Fibroblast of peridontal ligament (primary cell): ENCODE results near the gene ADCY1.

Experiments used
- DNase-seq: peaks from one replicate; pipeline ENCODE4 v3.0.0-alpha.2; 2010; ENCODE audit errors: extremely low read depth

The ADCY1 gene

GRCh38 chr7:45578022-45578421 lies 3.9 kb downstream of the ADCY1 start:
- no peak for DNase-seq

- DNase-seq: no peak
These were observed 4.3 kb downstream of the ADCY1 start for GRCh38 chr7:45578467-45578866.

GRCh38 chr7:45579391-45579801 lies 5.2 kb downstream of the ADCY1 start:
- no peak for DNase-seq

- DNase-seq: no peak
These were observed 6.1 kb downstream of the ADCY1 start for GRCh38 chr7:45580053-45580872.

GRCh38 chr7:45581271-45581780 lies 7.2 kb downstream of the ADCY1 start:
- DNase-seq: no peak

DNA sequence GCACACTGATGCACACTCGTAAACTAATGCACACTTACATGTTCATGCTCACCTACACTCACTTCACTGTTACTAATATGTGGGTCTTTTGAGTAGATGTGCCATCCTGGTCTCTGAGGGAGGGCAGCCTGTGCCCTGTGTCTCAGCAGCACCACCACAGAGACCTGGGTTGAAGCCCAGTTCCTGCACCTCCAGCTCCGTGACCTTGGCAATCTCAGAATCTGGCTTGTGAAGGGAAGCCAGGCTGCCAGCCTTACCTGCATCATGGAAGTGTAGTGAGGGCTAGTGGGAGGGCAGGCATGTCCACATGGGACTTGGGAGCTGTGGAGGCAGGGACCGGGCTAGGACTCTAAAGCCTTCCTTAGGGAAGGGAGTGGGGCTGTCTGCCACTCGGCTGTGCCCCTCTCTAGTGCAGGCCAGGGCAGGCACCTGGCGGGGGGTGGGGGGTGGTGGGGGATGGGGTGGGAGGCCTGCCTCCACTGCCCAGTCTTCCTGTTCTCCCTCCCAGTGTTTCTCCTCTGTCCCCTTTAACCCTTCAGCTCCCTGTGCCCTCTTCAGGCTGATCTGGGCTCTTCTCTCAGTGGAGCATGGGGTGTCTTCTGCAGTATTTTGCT lies 8.1 kb downstream of the ADCY1 start:
- no peak for DNase-seq

- no peak for DNase-seq
These were observed 8.7 kb downstream of the ADCY1 start for GRCh38 chr7:45582868-45583277.

- DNase-seq: no peak
These were observed 9.1 kb downstream of the ADCY1 start for GRCh38 chr7:45583296-45583695.

DNA sequence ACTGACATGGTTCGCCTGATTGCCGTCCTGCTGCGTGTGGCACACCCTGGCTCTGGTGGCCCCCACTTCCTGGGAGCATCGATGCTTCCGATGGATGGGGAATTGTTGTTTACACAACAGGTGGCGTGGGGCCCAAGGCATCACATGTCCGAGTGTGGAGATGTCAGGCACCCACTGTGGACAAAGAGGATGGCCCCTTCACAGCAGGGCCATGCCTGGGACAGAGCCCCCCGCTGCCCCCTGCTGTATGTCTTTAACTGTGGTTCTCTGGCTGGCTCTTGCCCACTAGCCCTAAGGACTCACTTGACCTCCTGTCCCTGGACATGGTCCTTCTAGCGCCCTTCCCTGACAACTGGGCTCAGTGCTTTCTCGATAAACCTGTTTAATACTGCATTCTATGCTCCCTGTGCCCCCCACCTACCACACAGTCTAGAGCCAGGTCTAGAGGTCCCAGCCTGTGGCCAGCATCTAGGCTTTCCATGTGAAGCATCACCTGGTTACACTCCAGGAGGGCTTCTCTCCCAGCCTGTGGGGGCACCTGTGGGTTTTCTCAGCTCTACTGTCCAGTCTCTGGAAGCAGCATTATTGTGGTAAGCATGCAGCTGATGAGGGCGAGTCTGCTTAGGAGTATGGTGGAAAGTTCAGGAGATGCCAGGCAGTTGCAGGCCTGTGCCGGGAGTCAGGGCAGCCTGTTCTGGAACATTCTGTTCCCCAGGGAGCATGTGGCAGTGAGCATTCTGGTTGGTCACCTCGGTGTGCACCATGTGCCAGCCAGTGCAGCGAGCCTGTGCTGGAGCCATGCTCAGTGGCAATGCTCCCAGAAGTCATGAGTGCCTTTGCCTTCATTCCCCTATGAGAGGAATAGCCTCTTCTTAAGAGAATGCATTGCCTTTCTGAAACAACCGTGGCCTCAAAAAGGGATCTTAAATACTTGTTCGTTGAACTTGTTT lies 10.4 kb downstream of the ADCY1 start:
- DNase-seq: no peak

DNA sequence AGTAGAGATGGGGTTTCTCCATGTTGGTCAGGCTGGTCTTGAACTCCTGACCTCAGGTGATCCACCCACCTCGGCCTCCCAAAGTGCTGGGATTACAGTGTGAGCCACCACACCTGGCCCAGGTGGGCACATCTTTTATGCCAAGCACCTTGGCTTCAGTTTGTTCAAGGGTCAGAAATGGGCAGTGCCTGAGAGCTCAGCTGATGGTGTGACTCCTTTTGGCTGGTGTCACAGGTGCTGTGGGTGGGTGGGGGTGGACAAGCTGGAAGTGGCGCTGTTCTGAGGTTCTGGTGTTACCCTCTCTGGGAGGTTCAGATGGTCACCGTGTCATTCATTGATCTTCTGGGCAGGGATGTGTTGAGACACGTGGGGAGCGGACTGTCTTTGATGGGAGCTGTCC lies 11.5 kb downstream of the ADCY1 start:
- no peak for DNase-seq

- no peak for DNase-seq
These were observed 12.7 kb downstream of the ADCY1 start for GRCh38 chr7:45586542-45587520.

DNA sequence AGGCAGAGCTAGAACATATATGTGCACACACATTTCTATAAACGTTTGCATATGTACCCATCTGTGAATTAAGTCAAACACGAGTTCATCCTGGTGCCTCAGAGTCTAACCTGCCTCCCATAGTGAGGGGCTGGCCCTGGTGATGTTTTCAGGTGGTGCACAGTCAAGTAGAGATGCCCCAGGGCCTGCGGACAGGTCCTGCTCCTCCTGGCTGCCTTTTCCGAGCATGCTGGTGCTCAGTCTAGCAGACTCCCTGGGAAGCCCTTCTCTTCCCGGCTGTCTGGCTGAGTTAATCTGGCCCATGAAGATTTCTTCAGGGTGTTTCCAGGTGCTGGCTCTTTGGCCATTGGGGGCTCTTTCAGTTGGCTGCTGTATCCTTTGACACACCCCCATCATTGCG lies 14.3 kb downstream of the ADCY1 start:
- DNase-seq: no peak

DNA sequence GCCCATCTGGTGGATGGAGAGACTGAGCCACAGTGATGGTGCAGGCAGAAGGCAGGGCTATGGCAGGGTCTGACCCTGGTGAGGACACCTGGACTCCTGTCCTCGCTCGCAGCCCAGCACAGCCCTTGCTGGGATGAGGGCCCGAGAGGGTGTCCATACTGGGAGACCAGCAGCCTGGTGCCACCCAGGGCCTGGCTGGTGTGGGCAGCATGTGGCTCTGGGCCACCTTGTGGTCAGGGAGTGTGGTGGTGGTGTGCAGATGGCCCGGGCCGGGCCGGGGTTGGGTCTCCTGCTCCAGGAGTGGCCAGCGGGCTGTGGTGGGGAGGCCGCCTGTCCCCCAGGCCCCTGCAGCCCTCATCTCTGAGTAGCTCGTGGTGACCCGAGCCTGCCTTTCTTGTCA lies 14.9 kb downstream of the ADCY1 start:
- DNase-seq: no peak

- no peak for DNase-seq
These were observed 15.9 kb downstream of the ADCY1 start for GRCh38 chr7:45589915-45590678.

GRCh38 chr7:45590679-45591057 lies 16.5 kb downstream of the ADCY1 start:
- DNase-seq: no peak

GRCh38 chr7:45591101-45591906 lies 17.1 kb downstream of the ADCY1 start:
- no peak for DNase-seq

GRCh38 chr7:45592230-45592991 lies 18.2 kb downstream of the ADCY1 start:
- no peak for DNase-seq

GRCh38 chr7:45593121-45593541 lies 19.0 kb downstream of the ADCY1 start:
- no peak for DNase-seq

DNA sequence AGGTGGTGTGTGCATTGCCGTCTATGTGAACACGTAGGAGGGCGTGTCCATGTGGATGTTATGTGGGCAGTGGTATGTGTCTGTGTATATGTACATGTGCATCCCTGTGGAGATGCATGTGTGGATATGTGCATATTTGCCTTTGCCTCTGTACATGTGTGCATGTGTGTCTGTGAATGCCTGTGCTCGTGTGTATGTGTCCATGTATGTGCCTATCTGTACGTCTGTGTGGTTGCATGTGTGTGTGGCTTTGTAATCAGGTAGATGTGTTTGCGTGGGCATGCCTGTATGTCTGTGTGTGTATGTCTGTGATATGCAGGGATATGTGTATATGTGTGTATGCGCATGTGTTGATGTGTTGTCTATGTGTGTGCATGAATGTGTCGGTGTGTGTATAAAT lies 19.7 kb downstream of the ADCY1 start:
- no peak for DNase-seq
